Muscle of back (tissue), 10 donors: ENCODE measurements around the gene FGG. TPM values are rescaled to one million over a fixed set of nuclear protein-coding genes. Genes with fewer than 3 reads are reported as not detected.

Source experiments
- polyA plus RNA-seq, 10 donors: library from polyadenylated mRNA; unstranded; fragments of 120-200 nt; gene quantifications; one replicate each; pipeline ENCODE4 v1.2.1, GENCODE V29; 2013; ENCODE audit not compliant: insufficient read length in 10 of 10

The FGG gene
- polyA plus RNA-seq, 10 donors = 0.31 to 2.6 TPM; not detected in 8

Other genes starting within 250 kb of the FGG start
- 10 to 100 TPM in 3 of 10 donors, 1 to 10 TPM in 7; 6.4 to 20.4 (median 8.6) TPM for gene DCHS2, start 120.9 kb downstream of the FGG start, polyA plus RNA-seq
- gene PLRG1, start 62.3 kb downstream of the FGG start, polyA plus RNA-seq = 10 to 100 TPM; 50.0 to 69.9 (median 61.8) TPM
- gene FGB, start 49.6 kb downstream of the FGG start, polyA plus RNA-seq = 1 to 10 TPM in 1 of 10 donors, under 1 TPM in 1, not detected in 8; 0.83 to 5.5 TPM
- gene FGA, start 21.9 kb downstream of the FGG start, polyA plus RNA-seq = 1 to 10 TPM in 1 of 10 donors, under 1 TPM in 1, not detected in 8; 0.33 to 3.0 TPM
- gene LRAT, start 131.3 kb upstream of the FGG start, polyA plus RNA-seq = under 1 TPM in 8 of 10 donors, not detected in 2; 0.09 to 0.56 (median 0.19) TPM
- gene RBM46, start 168.6 kb upstream of the FGG start, polyA plus RNA-seq = under 1 TPM in 6 of 10 donors, not detected in 4; 0.05 to 0.24 (median 0.13) TPM